ENCODE data around the gene PCDHA11. TPM values are rescaled to one million over a fixed set of nuclear protein-coding genes. Genes with fewer than 3 reads are reported as not detected.
A peak's percentile ranks its signal among the peaks of the same experiment; 100 is the strongest.
"Not testable (repeated sequence)": the region's sequence is repeated elsewhere in the genome, so short reads cannot be mapped to it uniquely, and the experiment has no call there.

PCDHA11 gene
- total RNA-seq, 1 donor from 2014 or later = 5.8 TPM

GRCh38 chr5:140833993-140834392, 34.8 kb upstream of the PCDHA11 start, which contains the start of gene PCDHA7:
TSS of gene PCDHA7 (plus strand) at chr5:140834269. CDS start at chr5:140834384, 115 bp downstream.
- H3K9ac ChIP-seq (ENCODE audit: low read length) = no peak within 1 kb of the TSS
- peak within 1 kb of the TSS; percentile 76 for H3K4me3 Mint-ChIP-seq (ENCODE audit: unreplicated experiment)
- no peaks in the 10 kb centered on the region for H3K79me2 ChIP-seq (ENCODE audit: insufficient read depth, low read length)
- TF ChIP-seq EZH2 (IDR thresholded peaks at IDR 0.05; ENCODE audit: insufficient read depth, low read length) = no peak
- TF ChIP-seq CTCF (IDR thresholded peaks at IDR 0.05; ENCODE audit: insufficient read depth, low read depth, low read length) = no peak
- H3K4me1 ChIP-seq (ENCODE audit: insufficient read depth, low read length) = no peaks in the 10 kb centered on the region
- FAIRE-seq (no peak), DNase-seq (ENCODE audit: low read depth) (peak; percentile 5)
- peaks cover 5% of the 10 kb centered on the region for H3K9me3 Mint-ChIP-seq (ENCODE audit: unreplicated experiment)
- H3K4me3 ChIP-seq (ENCODE audit: insufficient read depth, low read depth, low read length) = no peak within 1 kb of the TSS
- peaks cover 10% of the 10 kb centered on the region for H3K36me3 Mint-ChIP-seq (ENCODE audit: low read depth, unreplicated experiment)
- H3K27me3 ChIP-seq (ENCODE audit: insufficient read depth, low read length) = no peaks in the 10 kb centered on the region
- H2AFZ ChIP-seq (ENCODE audit: low read depth, low read length) = no peak within 1 kb of the TSS
- peaks cover 14% of the 10 kb centered on the region for H3K9me3 ChIP-seq (ENCODE audit: insufficient read depth, low read depth, low read length)
- no peaks in the 10 kb centered on the region for H3K36me3 ChIP-seq (ENCODE audit: insufficient read depth, low read length)
- no peak within 1 kb of the TSS for H3K4me2 ChIP-seq (ENCODE audit: low read length)
- H3K27ac ChIP-seq (ENCODE audit: low read depth, low read length) = no peak within 1 kb of the TSS
- no peaks in the 10 kb centered on the region for H3K4me1 Mint-ChIP-seq (ENCODE audit: low read depth, unreplicated experiment)
- no peak within 1 kb of the TSS for H3K27ac Mint-ChIP-seq (ENCODE audit: unreplicated experiment)
- H3K27me3 Mint-ChIP-seq (ENCODE audit: low read depth, unreplicated experiment) = no peaks in the 10 kb centered on the region
- no peaks in the 10 kb centered on the region for H4K20me1 ChIP-seq (ENCODE audit: insufficient read depth, low read length)

GRCh38 chr5:140834439-140835008, 34.2 kb upstream of the PCDHA11 start:
- not testable (repeated sequence) for H3K27me3 ChIP-seq (ENCODE audit: insufficient read depth, low read length); H3K36me3 Mint-ChIP-seq (ENCODE audit: low read depth, unreplicated experiment); FAIRE-seq; H4K20me1 ChIP-seq (ENCODE audit: insufficient read depth, low read length); H3K27ac ChIP-seq (ENCODE audit: low read depth, low read length); DNase-seq (ENCODE audit: low read depth); H3K9ac ChIP-seq (ENCODE audit: low read length); H3K4me3 ChIP-seq (ENCODE audit: insufficient read depth, low read depth, low read length); H3K27me3 Mint-ChIP-seq (ENCODE audit: low read depth, unreplicated experiment); H3K4me1 ChIP-seq (ENCODE audit: insufficient read depth, low read length); H3K4me2 ChIP-seq (ENCODE audit: low read length); H3K79me2 ChIP-seq (ENCODE audit: insufficient read depth, low read length); H3K36me3 ChIP-seq (ENCODE audit: insufficient read depth, low read length); H2AFZ ChIP-seq (ENCODE audit: low read depth, low read length); H3K9me3 Mint-ChIP-seq (ENCODE audit: unreplicated experiment); H3K4me1 Mint-ChIP-seq (ENCODE audit: low read depth, unreplicated experiment); H3K27ac Mint-ChIP-seq (ENCODE audit: unreplicated experiment)
- peak overlapping the region; percentile 76 for H3K4me3 Mint-ChIP-seq (ENCODE audit: unreplicated experiment)
- peaks cover 14% of the 10 kb centered on the region for H3K9me3 ChIP-seq (ENCODE audit: insufficient read depth, low read depth, low read length)

DNA sequence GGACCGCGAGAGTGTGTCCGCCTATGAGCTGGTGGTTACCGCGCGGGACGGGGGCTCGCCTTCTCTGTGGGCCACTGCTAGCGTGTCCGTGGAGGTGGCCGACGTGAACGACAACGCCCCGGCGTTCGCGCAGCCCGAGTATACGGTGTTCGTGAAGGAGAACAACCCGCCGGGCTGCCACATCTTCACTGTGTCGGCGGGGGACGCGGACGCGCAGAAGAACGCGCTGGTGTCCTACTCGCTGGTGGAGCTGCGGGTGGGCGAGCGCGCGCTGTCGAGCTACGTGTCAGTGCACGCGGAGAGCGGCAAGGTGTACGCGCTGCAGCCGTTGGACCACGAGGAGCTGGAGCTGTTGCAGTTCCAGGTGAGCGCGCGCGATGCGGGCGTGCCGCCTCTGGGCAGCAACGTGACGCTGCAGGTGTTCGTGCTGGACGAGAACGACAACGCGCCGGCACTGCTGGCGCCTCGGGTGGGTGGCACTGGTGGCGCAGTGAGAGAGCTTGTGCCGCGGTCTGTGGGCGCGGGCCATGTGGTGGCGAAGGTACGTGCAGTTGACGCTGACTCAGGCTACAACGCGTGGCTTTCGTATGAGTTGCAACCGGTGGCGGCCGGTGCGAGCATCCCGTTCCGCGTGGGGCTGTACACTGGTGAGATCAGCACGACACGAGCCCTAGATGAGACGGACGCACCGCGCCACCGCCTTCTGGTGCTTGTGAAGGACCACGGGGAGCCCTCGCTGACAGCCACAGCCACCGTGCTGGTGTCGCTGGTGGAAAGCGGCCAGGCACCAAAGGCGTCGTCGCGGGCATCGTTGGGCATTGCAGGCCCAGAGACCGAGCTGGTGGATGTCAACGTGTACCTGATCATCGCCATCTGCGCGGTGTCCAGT, 32.9 kb upstream of the PCDHA11 start:
- peaks cover 9% of the 10 kb centered on the region for H3K36me3 Mint-ChIP-seq (ENCODE audit: low read depth, unreplicated experiment)
- H3K4me3 Mint-ChIP-seq (ENCODE audit: unreplicated experiment) = no peak overlapping the region
- Histone ChIP-seq H3K9me3 (ENCODE audit: insufficient read depth, low read depth, low read length) (peaks cover 14% of the 10 kb centered on the region), H3K79me2 (ENCODE audit: insufficient read depth, low read length) (no peaks in the 10 kb centered on the region), H3K27ac (ENCODE audit: low read depth, low read length) (no peak overlapping the region), H3K27me3 (ENCODE audit: insufficient read depth, low read length) (no peaks in the 10 kb centered on the region), H3K36me3 (ENCODE audit: insufficient read depth, low read length) (no peaks in the 10 kb centered on the region), H2AFZ (ENCODE audit: low read depth, low read length) (no peak overlapping the region), H3K4me3 (ENCODE audit: insufficient read depth, low read depth, low read length) (no peak overlapping the region), H3K4me1 (ENCODE audit: insufficient read depth, low read length) (no peaks in the 10 kb centered on the region), H3K9ac (ENCODE audit: low read length) (no peak overlapping the region), H3K4me2 (ENCODE audit: low read length) (no peak overlapping the region), H4K20me1 (ENCODE audit: insufficient read depth, low read length) (no peaks in the 10 kb centered on the region)
- H3K4me1 Mint-ChIP-seq (ENCODE audit: low read depth, unreplicated experiment) = no peaks in the 10 kb centered on the region
- H3K27ac Mint-ChIP-seq (ENCODE audit: unreplicated experiment) = no peak overlapping the region
- TF ChIP-seq EZH2 (IDR thresholded peaks at IDR 0.05; ENCODE audit: insufficient read depth, low read length) (no peak), CTCF (IDR thresholded peaks at IDR 0.05; ENCODE audit: insufficient read depth, low read depth, low read length) (no peak)
- no peaks in the 10 kb centered on the region for H3K27me3 Mint-ChIP-seq (ENCODE audit: low read depth, unreplicated experiment)
- peaks cover 5% of the 10 kb centered on the region for H3K9me3 Mint-ChIP-seq (ENCODE audit: unreplicated experiment)
- DNase-seq (ENCODE audit: low read depth) (no peak), FAIRE-seq (no peak)
